Memory B cell (primary cell): Measurements from ENCODE around the gene RING1.
A peak's percentile ranks its signal among the peaks of the same experiment; 100 is the strongest.

Experiments
- ATAC-seq: fragments of 150-1000 bp; cut with Tn5 transposase; 2 replicates; pipeline ENCODE4 v1.10.0; 2021; ENCODE audit warnings: low read depth, mild to moderate bottlenecking, moderate library complexity
- DNase-seq, 2 donors: peaks; one replicate each; pipeline ENCODE4 v3.0.0; 2022; ENCODE audit warnings: low spot score in 2 of 2
- H3K27ac Mint-ChIP-seq: one replicate; pipeline ENCODE4 v1.8.0; 2022; ENCODE audit warnings: mild to moderate bottlenecking, moderate library complexity, mixed read lengths
- H3K27me3 Mint-ChIP-seq: one replicate; pipeline ENCODE4 v1.8.0; 2022; ENCODE audit warnings: mixed read lengths
- H3K36me3 Mint-ChIP-seq: one replicate; pipeline ENCODE4 v1.8.0; 2022; ENCODE audit warnings: mild to moderate bottlenecking, mixed read lengths
- H3K4me1 Mint-ChIP-seq: one replicate; pipeline ENCODE4 v1.8.0; 2022; ENCODE audit warnings: mixed read lengths
- H3K4me3 Mint-ChIP-seq: one replicate; pipeline ENCODE4 v1.8.0; 2022; ENCODE audit warnings: mild to moderate bottlenecking, moderate library complexity, mixed read lengths
- H3K9me3 Mint-ChIP-seq: one replicate; pipeline ENCODE4 v1.8.0; 2022; ENCODE audit warnings: mixed read lengths

Gene RING1

GRCh38 chr6:33208091-33208967, at the start of gene RING1:
Gene RING1, plus strand, starts transcription at chr6:33208500. Its CDS starts 323 bp downstream, at chr6:33208823.
- Mint-ChIP-seq H3K27me3 (peaks cover 9% of the 10 kb centered on the region), H3K36me3 (peaks cover 19% of the 10 kb centered on the region), H3K4me3 (peak within 1 kb of the TSS; percentile 88), H3K4me1 (peaks cover 35% of the 10 kb centered on the region), H3K27ac (peak within 1 kb of the TSS; percentile 89), H3K9me3 (no peaks in the 10 kb centered on the region)
- DNase-seq (peak; percentile 82 to 92), ATAC-seq (peak; percentile 74)

- ATAC-seq (no peak), DNase-seq (no peak)
- Mint-ChIP-seq H3K27ac (no peak overlapping the region), H3K36me3 (no peaks in the 10 kb centered on the region), H3K27me3 (peaks cover 10% of the 10 kb centered on the region), H3K4me1 (peaks cover 16% of the 10 kb centered on the region), H3K4me3 (no peak overlapping the region), H3K9me3 (no peaks in the 10 kb centered on the region)
Measured at GRCh38 chr6:33160096-33160495, 48.2 kb upstream of the RING1 start.

DNA sequence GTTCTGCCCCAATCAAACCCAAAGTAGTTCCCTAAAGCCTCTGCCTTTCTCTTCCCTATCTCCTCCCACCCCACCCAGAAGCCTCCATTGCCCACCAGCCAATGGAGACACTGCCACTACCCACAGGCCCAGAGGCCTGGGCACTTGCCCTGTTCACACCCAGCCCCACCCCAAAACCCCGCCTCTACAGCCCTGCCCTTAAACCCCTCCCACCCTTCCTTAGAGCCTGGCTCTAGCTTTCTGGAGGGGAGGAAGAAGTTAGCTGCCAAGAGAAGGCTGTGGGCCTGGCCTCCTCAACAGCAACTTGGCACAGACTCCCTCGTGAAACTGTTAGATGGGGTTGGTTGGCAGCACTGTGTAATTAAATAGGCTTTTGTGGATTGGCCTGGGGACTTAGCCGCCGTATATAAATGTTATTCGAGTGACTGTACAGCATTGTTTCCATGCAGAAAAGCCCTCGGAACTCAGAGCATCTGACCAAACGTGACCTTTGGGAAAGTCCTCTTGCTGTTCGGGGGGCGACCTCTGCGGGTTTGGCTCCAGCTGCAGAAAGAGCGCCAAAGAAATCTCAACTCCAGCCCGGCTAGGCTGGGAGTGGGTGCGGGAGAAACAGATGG, 47.5 kb upstream of the RING1 start:
- H3K4me3 Mint-ChIP-seq, result peak overlapping the region; percentile 88
- ATAC-seq, result no peak
- no peak overlapping the region for H3K27ac Mint-ChIP-seq
- H3K4me1 Mint-ChIP-seq, result peaks cover 16% of the 10 kb centered on the region
- H3K36me3 Mint-ChIP-seq, result no peaks in the 10 kb centered on the region
- H3K27me3 Mint-ChIP-seq, result peaks cover 10% of the 10 kb centered on the region
- DNase-seq, result no peak
- H3K9me3 Mint-ChIP-seq, result no peaks in the 10 kb centered on the region

GRCh38 chr6:33161354-33162331, 46.7 kb upstream of the RING1 start:
- no peaks in the 10 kb centered on the region for H3K36me3 Mint-ChIP-seq
- peak overlapping the region; percentile 88 for H3K4me3 Mint-ChIP-seq
- H3K4me1 Mint-ChIP-seq, result peaks cover 18% of the 10 kb centered on the region
- peaks cover 11% of the 10 kb centered on the region for H3K27me3 Mint-ChIP-seq
- ATAC-seq, result peak; percentile 94
- no peaks in the 10 kb centered on the region for H3K9me3 Mint-ChIP-seq
- peak; percentile 83 to 92 for DNase-seq
- peak overlapping the region; percentile 72 for H3K27ac Mint-ChIP-seq

DNA sequence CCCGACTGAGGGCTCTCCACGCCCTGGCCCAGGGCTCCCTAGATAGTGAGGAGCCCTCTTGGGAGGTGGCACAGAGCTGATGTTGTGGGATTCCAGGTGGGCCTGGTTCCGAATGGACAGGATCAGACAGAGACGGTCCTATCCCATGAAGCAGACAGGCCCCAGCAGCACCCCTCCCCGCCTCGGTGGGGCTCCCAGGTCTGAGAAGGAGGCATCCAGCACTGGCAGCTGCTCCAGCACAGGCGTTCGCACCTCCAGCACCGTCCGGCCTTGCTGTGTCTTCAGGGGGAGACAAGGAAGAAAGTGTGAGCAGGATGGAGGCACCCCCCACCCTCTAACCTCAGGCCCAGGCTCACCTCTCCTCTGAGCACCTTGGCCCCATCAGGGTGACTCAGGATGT, 44.8 kb upstream of the RING1 start:
- H3K27ac Mint-ChIP-seq, result no peak overlapping the region
- no peaks in the 10 kb centered on the region for H3K9me3 Mint-ChIP-seq
- H3K27me3 Mint-ChIP-seq, result peaks cover 11% of the 10 kb centered on the region

DNA sequence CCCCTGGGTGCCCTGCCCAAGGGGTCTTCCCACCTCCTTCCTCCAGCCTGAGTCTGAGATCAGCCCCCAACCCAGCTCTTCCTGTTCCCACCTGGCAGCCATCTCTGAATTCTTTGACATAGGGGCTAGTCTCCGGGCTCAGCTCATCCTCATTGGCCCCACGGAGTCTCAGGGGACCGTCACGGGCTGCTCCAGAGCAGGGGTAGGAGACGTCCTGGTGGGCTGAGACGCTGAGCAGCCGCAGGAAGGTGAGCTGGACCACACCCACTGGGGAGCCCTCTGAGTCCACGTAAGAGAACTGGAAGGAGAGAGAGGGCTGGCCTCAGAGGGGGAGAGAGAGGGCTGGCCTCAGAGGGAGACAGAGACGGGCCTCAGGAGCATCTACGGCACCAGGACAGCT, 44.1 kb upstream of the RING1 start:
- Mint-ChIP-seq H3K27ac (no peak overlapping the region), H3K4me3 (no peak overlapping the region), H3K9me3 (no peaks in the 10 kb centered on the region), H3K36me3 (no peaks in the 10 kb centered on the region), H3K4me1 (peaks cover 19% of the 10 kb centered on the region), H3K27me3 (peaks cover 11% of the 10 kb centered on the region)
- no peak for ATAC-seq
- no peak for DNase-seq

More for the DNA sequence above, 44.8 kb upstream of the RING1 start:
- Mint-ChIP-seq H3K36me3 (no peaks in the 10 kb centered on the region), H3K4me3 (no peak overlapping the region), H3K4me1 (peaks cover 19% of the 10 kb centered on the region)
- DNase-seq (no peak), ATAC-seq (no peak)

GRCh38 chr6:33164665-33165373, 43.5 kb upstream of the RING1 start:
- Mint-ChIP-seq H3K4me1 (peaks cover 19% of the 10 kb centered on the region), H3K36me3 (no peaks in the 10 kb centered on the region), H3K27ac (no peak overlapping the region), H3K4me3 (no peak overlapping the region), H3K27me3 (peaks cover 11% of the 10 kb centered on the region), H3K9me3 (no peaks in the 10 kb centered on the region)
- ATAC-seq, result no peak
- no peak for DNase-seq

- Mint-ChIP-seq H3K9me3 (no peaks in the 10 kb centered on the region), H3K27ac (no peak overlapping the region), H3K4me3 (no peak overlapping the region), H3K4me1 (peaks cover 22% of the 10 kb centered on the region), H3K36me3 (no peaks in the 10 kb centered on the region), H3K27me3 (peaks cover 10% of the 10 kb centered on the region)
- DNase-seq (no peak), ATAC-seq (no peak)
Measured at GRCh38 chr6:33165581-33166258, 42.6 kb upstream of the RING1 start.

- peaks cover 10% of the 10 kb centered on the region for H3K27me3 Mint-ChIP-seq
- ATAC-seq, result no peak
- DNase-seq, result no peak
- no peak overlapping the region for H3K4me3 Mint-ChIP-seq
- no peak overlapping the region for H3K27ac Mint-ChIP-seq
- H3K4me1 Mint-ChIP-seq, result peaks cover 20% of the 10 kb centered on the region
- no peaks in the 10 kb centered on the region for H3K9me3 Mint-ChIP-seq
- no peaks in the 10 kb centered on the region for H3K36me3 Mint-ChIP-seq
Measured at GRCh38 chr6:33166363-33166762, 41.9 kb upstream of the RING1 start.

DNA sequence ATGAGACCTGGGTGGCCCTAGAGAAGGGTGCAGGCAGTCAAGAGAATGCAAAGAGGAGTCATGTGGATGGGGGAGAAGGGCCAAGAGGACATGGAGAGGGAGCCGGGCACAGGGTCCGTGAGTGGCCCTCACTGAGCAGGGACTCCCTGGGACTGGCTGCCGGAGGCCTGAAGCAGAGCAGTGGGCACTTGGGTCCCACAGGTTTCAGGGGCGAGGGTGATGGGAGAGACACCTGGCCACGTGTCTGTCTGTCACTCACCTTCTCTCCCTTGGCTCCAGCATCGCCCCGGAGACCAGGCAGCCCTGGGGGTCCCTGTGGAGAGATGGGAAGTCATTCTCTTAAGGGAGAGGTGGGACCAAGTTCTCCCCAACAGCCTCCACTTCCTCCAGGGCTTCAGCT, 41.5 kb upstream of the RING1 start:
- no peak for DNase-seq
- Mint-ChIP-seq H3K9me3 (no peaks in the 10 kb centered on the region), H3K36me3 (no peaks in the 10 kb centered on the region), H3K27me3 (peaks cover 10% of the 10 kb centered on the region), H3K4me1 (peaks cover 15% of the 10 kb centered on the region), H3K4me3 (no peak overlapping the region), H3K27ac (no peak overlapping the region)
- ATAC-seq, result no peak

DNA sequence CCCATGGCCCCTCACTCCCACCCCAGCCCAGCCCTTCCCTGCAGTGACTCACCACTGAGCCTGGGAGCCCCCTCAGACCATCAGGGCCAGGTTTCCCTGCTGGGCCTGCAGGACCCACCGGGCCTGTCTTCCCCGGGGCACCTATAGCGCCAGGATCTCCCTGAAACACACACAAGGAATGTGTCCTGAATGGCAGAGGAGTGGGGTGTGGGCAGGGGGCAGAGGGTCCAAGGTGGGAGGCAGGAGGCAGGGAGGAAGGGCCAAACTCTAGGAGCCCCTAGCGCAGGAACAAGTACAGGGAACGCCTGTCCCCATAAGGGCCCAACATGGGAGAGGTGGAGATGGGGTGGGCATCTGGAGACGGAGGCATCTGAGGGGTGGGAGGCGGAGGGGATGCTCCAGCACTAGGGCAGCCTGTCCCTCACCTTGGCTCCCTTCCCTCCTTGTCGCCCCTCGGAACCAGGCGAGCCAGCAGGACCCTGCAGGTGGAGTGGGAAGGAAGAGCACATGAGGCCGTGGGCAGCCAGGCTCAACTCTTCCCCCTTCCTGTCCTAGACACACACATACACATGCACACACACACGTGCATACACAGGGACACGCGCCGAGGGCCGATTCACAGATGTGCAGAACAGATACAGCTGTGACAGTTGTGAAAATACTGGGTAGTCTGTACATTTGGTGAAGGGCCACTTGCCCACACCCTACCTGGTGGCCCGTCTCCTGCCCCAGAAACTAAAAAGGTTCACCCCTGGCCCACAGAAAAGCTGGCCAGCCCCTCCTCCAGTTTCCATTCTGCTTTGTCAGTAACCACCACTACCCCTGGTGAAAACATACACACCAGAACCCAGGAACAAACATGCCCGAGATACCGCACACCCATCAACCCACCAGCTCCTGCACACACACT, 40.7 kb upstream of the RING1 start:
- H3K27ac Mint-ChIP-seq, result no peak overlapping the region
- ATAC-seq (no peak), DNase-seq (no peak)
- H3K9me3 Mint-ChIP-seq, result no peaks in the 10 kb centered on the region
- H3K4me3 Mint-ChIP-seq, result no peak overlapping the region
- H3K4me1 Mint-ChIP-seq, result peaks cover 9% of the 10 kb centered on the region
- peaks cover 12% of the 10 kb centered on the region for H3K27me3 Mint-ChIP-seq
- no peaks in the 10 kb centered on the region for H3K36me3 Mint-ChIP-seq

GRCh38 chr6:33168284-33168601, 40.1 kb upstream of the RING1 start:
- DNase-seq (no peak), ATAC-seq (no peak)
- Mint-ChIP-seq H3K4me3 (no peak overlapping the region), H3K27me3 (peaks cover 16% of the 10 kb centered on the region), H3K36me3 (no peaks in the 10 kb centered on the region), H3K27ac (no peak overlapping the region), H3K9me3 (no peaks in the 10 kb centered on the region), H3K4me1 (peaks cover 9% of the 10 kb centered on the region)
